ENCODE measurements around the gene DAPK2.

Gene DAPK2

DNA sequence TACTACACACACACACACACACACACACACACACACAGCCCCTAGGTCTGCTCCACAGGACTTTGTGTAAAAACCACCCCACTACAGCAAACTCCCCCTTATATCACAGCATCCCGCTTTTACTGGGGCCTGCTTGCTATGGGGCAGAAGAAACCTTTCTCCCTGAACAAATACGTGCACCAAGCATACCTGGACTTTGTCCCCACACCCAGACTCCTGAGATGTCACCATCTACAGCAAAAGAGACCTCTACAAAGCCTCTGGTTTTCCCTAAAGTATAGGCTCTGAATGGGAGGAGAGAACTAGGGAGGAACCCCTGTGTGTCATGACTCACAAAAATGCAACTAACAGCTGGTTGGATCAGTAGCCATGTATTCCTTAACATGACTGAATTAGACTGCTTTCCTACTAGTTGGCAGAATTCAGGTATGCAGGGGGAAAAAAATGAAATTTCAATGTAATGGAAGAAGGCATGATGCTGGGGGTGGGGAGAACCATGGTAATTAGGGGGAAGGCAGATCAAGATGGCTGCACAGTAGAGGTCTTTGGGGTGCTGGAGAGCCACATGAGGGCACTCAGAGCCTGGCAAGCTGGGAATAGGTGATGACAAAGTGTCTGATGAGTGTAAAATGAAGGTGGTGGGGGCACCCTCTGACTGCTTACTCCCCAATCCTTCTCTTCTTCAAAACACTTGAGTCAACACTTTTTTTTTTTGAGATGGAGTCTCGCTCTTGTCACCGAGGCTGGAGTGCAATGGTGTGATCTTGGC is 45.9 kb downstream of the DAPK2 start:
- Histone ChIP-seq H3K9me3 (ENCODE audit: control insufficient read depth in 2 of 2, low read length in 2 of 2) (no peaks in the 10 kb centered on the region), H3K4me3 (ENCODE audit: low read length in 2 of 2) (no peak overlapping the region), H3K36me3 (ENCODE audit: control insufficient read depth in 2 of 2, insufficient read depth in 2 of 2, low read length in 2 of 2) (no peaks in the 10 kb centered on the region), H3K4me1 (ENCODE audit: control insufficient read depth in 2 of 2, insufficient read depth in 2 of 2, low read length in 2 of 2) (peaks cover 29 to 32% of the 10 kb centered on the region in 2 donors), H3K27me3 (ENCODE audit: control insufficient read depth in 2 of 2, insufficient read depth in 2 of 2, low read length in 2 of 2) (no peaks in the 10 kb centered on the region), H3K27ac (ENCODE audit: low read depth in 2 of 2, low read length in 2 of 2) (no peak overlapping the region), H3K9ac (ENCODE audit: low read depth in 1 of 2, low read length in 2 of 2) (no peak overlapping the region)

DNA sequence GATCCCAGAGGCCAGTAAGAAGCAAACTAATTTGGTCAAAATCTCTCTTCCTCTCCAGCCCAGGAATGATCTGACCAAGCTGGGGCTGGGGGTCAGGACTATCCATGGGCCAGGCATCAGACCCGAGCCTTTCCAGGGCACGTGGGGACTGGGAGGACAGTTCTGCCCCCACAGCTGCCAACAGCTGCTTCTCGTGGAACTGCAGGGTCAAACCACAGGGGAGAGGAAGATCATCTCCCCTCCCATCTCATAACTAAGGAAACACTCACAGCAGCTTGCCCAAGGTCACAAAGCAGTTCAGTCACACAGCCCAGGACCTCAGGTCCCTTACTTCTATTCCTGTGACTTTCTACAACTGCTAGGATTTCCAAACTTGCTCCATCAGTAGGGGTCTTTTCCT is 47.1 kb downstream of the DAPK2 start:
- Histone ChIP-seq H3K4me3 (ENCODE audit: low read length in 2 of 2) (no peak overlapping the region), H3K4me1 (ENCODE audit: control insufficient read depth in 2 of 2, insufficient read depth in 2 of 2, low read length in 2 of 2) (peaks cover 18 to 22% of the 10 kb centered on the region in 2 donors), H3K27ac (ENCODE audit: low read depth in 2 of 2, low read length in 2 of 2) (no peak overlapping the region), H3K9ac (ENCODE audit: low read depth in 1 of 2, low read length in 2 of 2) (no peak overlapping the region), H3K36me3 (ENCODE audit: control insufficient read depth in 2 of 2, insufficient read depth in 2 of 2, low read length in 2 of 2) (no peaks in the 10 kb centered on the region), H3K27me3 (ENCODE audit: control insufficient read depth in 2 of 2, insufficient read depth in 2 of 2, low read length in 2 of 2) (no peaks in the 10 kb centered on the region), H3K9me3 (ENCODE audit: control insufficient read depth in 2 of 2, low read length in 2 of 2) (no peaks in the 10 kb centered on the region)

DNA sequence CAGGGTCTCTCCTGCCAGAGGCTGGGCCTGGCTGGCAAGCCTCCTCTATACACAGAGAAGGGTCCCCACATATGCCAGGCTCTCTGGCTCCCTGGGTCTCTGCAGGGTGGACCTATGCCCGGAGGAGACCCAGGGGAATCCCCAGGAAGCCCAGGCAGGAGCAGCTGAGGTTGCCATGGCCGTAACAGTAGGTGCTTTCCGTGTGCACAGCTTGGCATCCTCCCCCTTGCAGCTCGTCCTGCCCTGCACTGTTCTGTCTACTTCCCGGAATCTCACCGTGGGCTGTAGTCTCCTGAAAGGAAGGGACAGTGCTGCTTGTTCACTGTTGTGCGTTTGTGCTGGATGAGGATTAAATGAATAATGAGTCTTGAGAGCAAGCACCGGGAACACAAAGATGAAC is 47.8 kb downstream of the DAPK2 start:
- no peaks in the 10 kb centered on the region for H3K9me3 ChIP-seq (ENCODE audit: control insufficient read depth in 2 of 2, low read length in 2 of 2)
- no peak overlapping the region for H3K4me3 ChIP-seq (ENCODE audit: low read length in 2 of 2)
- no peak overlapping the region for H3K9ac ChIP-seq (ENCODE audit: low read depth in 1 of 2, low read length in 2 of 2)
- H3K27me3 ChIP-seq (ENCODE audit: control insufficient read depth in 2 of 2, insufficient read depth in 2 of 2, low read length in 2 of 2) = no peaks in the 10 kb centered on the region
- H3K27ac ChIP-seq (ENCODE audit: low read depth in 2 of 2, low read length in 2 of 2) = no peak overlapping the region
- peaks cover 16 to 19% of the 10 kb centered on the region in 2 donors for H3K4me1 ChIP-seq (ENCODE audit: control insufficient read depth in 2 of 2, insufficient read depth in 2 of 2, low read length in 2 of 2)
- H3K36me3 ChIP-seq (ENCODE audit: control insufficient read depth in 2 of 2, insufficient read depth in 2 of 2, low read length in 2 of 2) = no peaks in the 10 kb centered on the region

DNA sequence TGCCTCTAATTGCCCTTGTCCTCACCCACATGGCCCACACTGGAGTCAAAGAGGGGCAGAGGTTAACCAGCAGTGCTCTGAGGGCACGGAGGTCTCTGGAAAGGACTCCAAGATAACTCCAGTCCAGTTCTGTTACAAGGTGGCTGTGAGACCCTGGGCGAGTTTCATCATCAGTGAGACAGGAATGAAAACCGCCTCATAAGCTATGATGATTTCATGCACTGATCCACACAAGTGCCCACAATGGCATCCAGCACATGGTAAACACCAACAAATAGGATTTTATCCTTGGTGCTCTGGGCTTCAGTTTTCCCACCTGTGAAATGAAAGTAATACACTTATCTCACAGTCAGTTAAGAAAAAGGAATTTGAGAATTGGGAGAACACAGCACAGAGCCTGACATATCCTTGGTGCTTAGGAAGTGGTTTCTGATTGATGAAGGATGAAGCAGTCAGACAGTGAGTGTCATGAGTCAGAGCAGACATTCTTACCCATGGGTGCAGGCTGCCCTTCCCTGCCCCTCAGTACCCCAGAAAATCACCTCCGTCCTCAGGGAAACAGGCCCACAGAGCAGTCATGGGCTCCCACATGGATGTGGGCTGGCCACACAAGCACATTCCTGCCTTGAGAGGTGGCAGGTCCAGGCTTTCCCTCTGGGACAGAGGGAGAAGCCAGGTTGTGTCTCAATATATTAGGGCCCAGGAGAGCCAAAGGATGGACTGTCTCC is 48.4 kb downstream of the DAPK2 start:
- Histone ChIP-seq H3K9me3 (ENCODE audit: control insufficient read depth in 2 of 2, low read length in 2 of 2) (no peaks in the 10 kb centered on the region), H3K4me3 (ENCODE audit: low read length in 2 of 2) (no peak overlapping the region), H3K36me3 (ENCODE audit: control insufficient read depth in 2 of 2, insufficient read depth in 2 of 2, low read length in 2 of 2) (no peaks in the 10 kb centered on the region), H3K27ac (ENCODE audit: low read depth in 2 of 2, low read length in 2 of 2) (no peak overlapping the region), H3K27me3 (ENCODE audit: control insufficient read depth in 2 of 2, insufficient read depth in 2 of 2, low read length in 2 of 2) (no peaks in the 10 kb centered on the region), H3K4me1 (ENCODE audit: control insufficient read depth in 2 of 2, insufficient read depth in 2 of 2, low read length in 2 of 2) (peaks cover 22 to 24% of the 10 kb centered on the region in 2 donors), H3K9ac (ENCODE audit: low read depth in 1 of 2, low read length in 2 of 2) (no peak overlapping the region)

DNA sequence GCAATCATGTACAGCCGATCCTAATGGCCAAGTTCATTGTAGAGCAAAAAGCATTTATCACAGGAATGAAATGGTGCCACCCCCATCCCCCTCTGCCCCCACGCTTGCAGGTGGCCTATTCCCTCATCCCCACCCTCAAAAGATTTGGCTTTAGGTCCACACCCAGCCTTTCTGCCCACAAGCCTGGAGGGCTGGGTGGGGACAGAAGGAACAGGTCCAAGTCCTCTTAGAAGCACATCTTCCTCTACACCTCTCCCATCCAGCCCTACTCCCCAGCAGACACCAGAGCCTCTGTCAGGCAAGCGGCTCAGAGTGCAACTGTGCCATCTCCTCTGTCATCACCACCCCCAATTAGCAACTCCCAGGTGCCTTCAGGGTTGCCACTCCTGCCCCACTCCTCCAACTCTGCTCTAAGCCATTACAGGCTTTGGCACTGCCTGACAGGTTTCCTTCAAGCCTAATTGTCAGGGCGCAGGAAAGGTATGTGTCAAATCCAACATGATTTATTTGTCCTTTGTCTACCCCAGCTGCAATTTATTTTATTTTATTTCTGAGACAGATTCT is 49.4 kb downstream of the DAPK2 start:
- Histone ChIP-seq H3K4me1 (ENCODE audit: control insufficient read depth in 2 of 2, insufficient read depth in 2 of 2, low read length in 2 of 2) (peaks cover 28 to 30% of the 10 kb centered on the region in 2 donors), H3K4me3 (ENCODE audit: low read length in 2 of 2) (no peak overlapping the region), H3K9me3 (ENCODE audit: control insufficient read depth in 2 of 2, low read length in 2 of 2) (no peaks in the 10 kb centered on the region), H3K27me3 (ENCODE audit: control insufficient read depth in 2 of 2, insufficient read depth in 2 of 2, low read length in 2 of 2) (no peaks in the 10 kb centered on the region), H3K9ac (ENCODE audit: low read depth in 1 of 2, low read length in 2 of 2) (no peak overlapping the region), H3K36me3 (ENCODE audit: control insufficient read depth in 2 of 2, insufficient read depth in 2 of 2, low read length in 2 of 2) (no peaks in the 10 kb centered on the region), H3K27ac (ENCODE audit: low read depth in 2 of 2, low read length in 2 of 2) (no peak overlapping the region)

DNA sequence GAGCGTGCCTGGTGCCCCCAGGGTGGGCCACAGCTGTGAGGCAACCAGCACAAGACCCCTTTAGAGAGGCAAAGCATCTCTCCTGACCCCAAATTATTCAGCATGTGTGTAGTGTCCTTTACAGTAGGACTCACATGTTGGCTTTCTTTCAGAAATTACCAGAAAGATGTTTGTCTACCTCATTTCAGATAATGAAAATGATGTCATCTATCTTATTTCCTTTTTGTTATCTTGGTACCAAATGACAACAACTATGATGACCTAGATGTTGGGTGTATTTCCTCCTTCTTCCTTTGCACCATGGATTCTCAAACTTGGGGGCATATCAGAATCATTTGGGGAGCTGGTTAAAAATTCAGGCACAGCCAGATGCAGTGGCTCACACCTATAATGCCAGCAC is 50.5 kb downstream of the DAPK2 start:
- H3K4me3 ChIP-seq (ENCODE audit: low read length in 2 of 2) = no peak overlapping the region
- no peaks in the 10 kb centered on the region for H3K27me3 ChIP-seq (ENCODE audit: control insufficient read depth in 2 of 2, insufficient read depth in 2 of 2, low read length in 2 of 2)
- no peak overlapping the region for H3K27ac ChIP-seq (ENCODE audit: low read depth in 2 of 2, low read length in 2 of 2)
- no peak overlapping the region for H3K9ac ChIP-seq (ENCODE audit: low read depth in 1 of 2, low read length in 2 of 2)
- H3K9me3 ChIP-seq (ENCODE audit: control insufficient read depth in 2 of 2, low read length in 2 of 2) = no peaks in the 10 kb centered on the region
- H3K36me3 ChIP-seq (ENCODE audit: control insufficient read depth in 2 of 2, insufficient read depth in 2 of 2, low read length in 2 of 2) = no peaks in the 10 kb centered on the region
- H3K4me1 ChIP-seq (ENCODE audit: control insufficient read depth in 2 of 2, insufficient read depth in 2 of 2, low read length in 2 of 2) = peaks cover 31 to 32% of the 10 kb centered on the region in 2 donors

DNA sequence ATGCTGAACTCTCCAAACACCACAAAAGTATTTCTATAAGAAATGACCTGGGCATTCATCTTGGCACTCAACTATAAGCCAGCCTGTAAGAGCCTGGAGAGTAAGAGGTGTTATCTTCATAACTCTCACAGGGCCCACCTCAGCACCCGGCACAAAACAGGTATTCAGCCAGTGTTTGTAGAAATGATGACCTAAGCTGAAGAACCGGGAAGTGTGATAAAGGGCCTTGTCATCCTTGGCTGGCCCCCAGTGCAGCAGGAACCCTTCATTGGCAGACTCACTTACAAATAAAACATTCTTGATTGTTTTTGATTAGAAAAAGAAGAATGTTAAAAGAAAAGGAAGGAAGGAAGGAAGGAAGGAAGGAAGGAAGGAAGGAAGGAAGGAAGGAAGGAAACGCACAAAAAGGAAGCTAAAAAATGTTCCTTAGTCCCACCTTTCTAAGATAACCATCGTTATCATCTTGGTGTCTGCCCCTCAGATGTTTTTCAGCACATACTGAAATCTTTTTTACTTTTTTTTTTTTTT is 52.1 kb downstream of the DAPK2 start:
- no peak overlapping the region for H3K4me3 ChIP-seq (ENCODE audit: low read length in 2 of 2)
- H3K9ac ChIP-seq (ENCODE audit: low read depth in 1 of 2, low read length in 2 of 2) = no peak overlapping the region
- H3K9me3 ChIP-seq (ENCODE audit: control insufficient read depth in 2 of 2, low read length in 2 of 2) = no peaks in the 10 kb centered on the region
- H3K4me1 ChIP-seq (ENCODE audit: control insufficient read depth in 2 of 2, insufficient read depth in 2 of 2, low read length in 2 of 2) = peaks cover 20 to 21% of the 10 kb centered on the region in 2 donors
- no peaks in the 10 kb centered on the region for H3K27me3 ChIP-seq (ENCODE audit: control insufficient read depth in 2 of 2, insufficient read depth in 2 of 2, low read length in 2 of 2)
- H3K27ac ChIP-seq (ENCODE audit: low read depth in 2 of 2, low read length in 2 of 2) = no peak overlapping the region
- H3K36me3 ChIP-seq (ENCODE audit: control insufficient read depth in 2 of 2, insufficient read depth in 2 of 2, low read length in 2 of 2) = no peaks in the 10 kb centered on the region

DNA sequence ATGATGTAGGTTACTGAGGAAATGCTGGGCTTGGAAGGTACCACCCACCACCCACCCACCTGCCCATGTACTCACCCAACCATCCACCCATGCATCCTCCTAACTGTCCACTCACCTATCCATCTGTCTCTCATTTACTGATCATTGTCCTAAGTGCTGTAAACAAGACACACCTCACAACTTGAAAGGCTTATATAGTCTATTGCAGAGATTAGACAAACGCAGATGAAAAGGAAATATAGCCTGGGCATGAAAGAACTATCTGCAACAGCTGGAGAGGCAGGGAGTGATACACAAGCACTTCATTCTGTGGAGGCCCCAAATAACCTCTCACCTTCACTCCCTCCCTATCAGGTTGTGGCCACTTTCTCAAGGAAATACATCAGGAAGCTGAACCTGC is 54.0 kb downstream of the DAPK2 start:
- Histone ChIP-seq H3K9me3 (ENCODE audit: control insufficient read depth in 2 of 2, low read length in 2 of 2) (no peaks in the 10 kb centered on the region), H3K27me3 (ENCODE audit: control insufficient read depth in 2 of 2, insufficient read depth in 2 of 2, low read length in 2 of 2) (no peaks in the 10 kb centered on the region), H3K36me3 (ENCODE audit: control insufficient read depth in 2 of 2, insufficient read depth in 2 of 2, low read length in 2 of 2) (no peaks in the 10 kb centered on the region), H3K9ac (ENCODE audit: low read depth in 1 of 2, low read length in 2 of 2) (no peak overlapping the region), H3K4me1 (ENCODE audit: control insufficient read depth in 2 of 2, insufficient read depth in 2 of 2, low read length in 2 of 2) (peaks cover 17 to 21% of the 10 kb centered on the region in 2 donors), H3K4me3 (ENCODE audit: low read length in 2 of 2) (no peak overlapping the region), H3K27ac (ENCODE audit: low read depth in 2 of 2, low read length in 2 of 2) (peak overlapping the region; percentile 34 to 57)

DNA sequence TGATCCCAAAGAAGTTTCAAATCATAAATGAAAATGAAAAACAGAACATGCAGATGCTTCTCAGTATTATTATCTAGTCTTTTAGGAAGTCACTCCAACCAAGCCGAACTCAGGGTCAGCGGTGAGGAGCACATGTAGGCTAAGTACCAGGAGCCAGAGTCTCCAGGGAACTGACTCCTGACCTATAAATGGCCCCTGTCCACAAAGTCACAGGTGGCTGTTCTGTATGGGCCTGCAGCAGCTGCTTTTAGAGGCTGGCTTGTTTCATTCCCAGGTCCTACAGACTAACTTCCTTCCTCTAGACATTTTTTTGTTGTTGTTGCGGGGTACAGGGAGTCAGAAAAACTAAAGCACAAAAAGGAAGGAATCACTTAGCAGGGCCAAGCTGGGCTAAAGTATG is 54.6 kb downstream of the DAPK2 start:
- Histone ChIP-seq H3K36me3 (ENCODE audit: control insufficient read depth in 2 of 2, insufficient read depth in 2 of 2, low read length in 2 of 2) (no peaks in the 10 kb centered on the region), H3K4me3 (ENCODE audit: low read length in 2 of 2) (no peak overlapping the region), H3K27ac (ENCODE audit: low read depth in 2 of 2, low read length in 2 of 2) (peak overlapping the region in 1 of 2 donors; percentile 57), H3K27me3 (ENCODE audit: control insufficient read depth in 2 of 2, insufficient read depth in 2 of 2, low read length in 2 of 2) (no peaks in the 10 kb centered on the region), H3K9ac (ENCODE audit: low read depth in 1 of 2, low read length in 2 of 2) (no peak overlapping the region), H3K9me3 (ENCODE audit: control insufficient read depth in 2 of 2, low read length in 2 of 2) (no peaks in the 10 kb centered on the region), H3K4me1 (ENCODE audit: control insufficient read depth in 2 of 2, insufficient read depth in 2 of 2, low read length in 2 of 2) (peaks cover 17 to 21% of the 10 kb centered on the region in 2 donors)

DNA sequence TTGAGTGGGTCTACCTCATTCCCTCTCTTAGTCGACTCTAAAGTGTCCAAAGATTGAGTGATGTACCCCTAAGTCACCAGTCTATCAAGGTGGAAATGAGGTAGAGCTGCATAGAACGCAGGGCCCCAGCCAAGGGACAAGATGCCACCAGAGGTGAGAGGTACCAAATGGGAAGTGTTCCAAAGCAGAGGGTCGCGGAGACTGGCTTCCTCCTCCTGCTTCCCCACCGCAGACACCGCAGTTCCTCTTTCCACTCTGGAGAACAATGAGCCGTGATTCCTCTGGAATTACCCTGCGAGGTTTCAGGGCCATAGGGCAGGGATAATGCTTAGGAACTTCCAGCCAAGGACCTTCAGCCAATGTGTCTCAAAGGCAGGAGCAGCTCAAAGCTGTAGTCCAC is 55.8 kb downstream of the DAPK2 start:
- H3K9me3 ChIP-seq (ENCODE audit: control insufficient read depth in 2 of 2, low read length in 2 of 2) = no peaks in the 10 kb centered on the region
- no peak overlapping the region for H3K27ac ChIP-seq (ENCODE audit: low read depth in 2 of 2, low read length in 2 of 2)
- no peak overlapping the region for H3K4me3 ChIP-seq (ENCODE audit: low read length in 2 of 2)
- H3K36me3 ChIP-seq (ENCODE audit: control insufficient read depth in 2 of 2, insufficient read depth in 2 of 2, low read length in 2 of 2) = no peaks in the 10 kb centered on the region
- H3K9ac ChIP-seq (ENCODE audit: low read depth in 1 of 2, low read length in 2 of 2) = no peak overlapping the region
- no peaks in the 10 kb centered on the region for H3K27me3 ChIP-seq (ENCODE audit: control insufficient read depth in 2 of 2, insufficient read depth in 2 of 2, low read length in 2 of 2)
- peaks cover 17 to 21% of the 10 kb centered on the region in 2 donors for H3K4me1 ChIP-seq (ENCODE audit: control insufficient read depth in 2 of 2, insufficient read depth in 2 of 2, low read length in 2 of 2)

Data from mucosa of rectum (tissue), 2 donors.